GM12874 (cell line): Measurements from ENCODE around the gene FCN2.

ENCODE experiments used
- TF ChIP-seq, protein P1 (sequence below): IDR thresholded peaks from 2 replicates; pipeline ENCODE4 v1.5.1; 2011; ENCODE audit warnings: low read depth, mild to moderate bottlenecking, control low read depth, low read length, moderate library complexity; ENCODE audit not compliant: insufficient read depth

The FCN2 gene

DNA sequence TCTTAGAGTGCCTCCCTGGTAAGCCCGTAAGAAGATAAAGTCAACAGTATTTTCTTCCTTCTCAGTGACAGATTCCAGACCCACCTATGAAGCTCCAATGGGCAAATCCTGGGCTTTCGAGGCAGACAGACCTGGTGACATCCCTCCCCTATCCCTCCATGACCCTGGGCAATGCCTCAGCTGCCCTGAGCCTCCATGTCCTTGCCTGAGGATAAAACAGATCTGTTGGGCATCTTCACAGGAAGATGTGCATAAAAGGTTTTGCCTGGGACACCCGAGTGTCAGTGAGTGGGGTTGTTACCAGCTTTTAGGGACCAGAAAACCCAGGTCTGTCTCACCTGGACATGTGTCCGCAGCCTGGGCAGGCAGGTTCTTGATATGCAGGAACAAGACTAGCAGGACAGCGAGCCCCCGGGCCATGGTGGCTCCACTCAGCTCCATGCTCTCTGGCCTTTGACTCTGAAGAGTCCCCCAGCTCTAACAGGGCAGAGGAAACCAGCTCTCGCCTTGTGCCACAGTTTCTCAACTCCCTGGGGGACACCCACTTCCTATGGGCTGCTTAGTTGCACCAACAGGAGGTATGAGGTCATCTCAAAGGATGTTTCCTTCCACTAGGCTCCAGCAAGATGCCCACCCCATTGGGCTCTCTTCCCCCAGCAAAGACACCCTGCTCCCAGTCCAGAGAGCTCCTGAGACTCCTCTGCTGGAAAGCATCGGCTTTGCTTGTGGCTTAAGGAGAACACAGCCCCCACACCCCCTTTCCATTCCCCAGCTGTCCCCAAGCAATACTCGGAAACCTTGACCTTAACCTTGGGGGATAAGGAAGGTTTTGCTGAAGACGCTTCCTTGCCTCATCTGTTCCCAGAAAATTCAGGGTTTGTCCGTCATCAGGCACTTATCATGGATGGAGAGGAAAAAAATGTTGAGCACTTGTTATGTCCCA, 37.1 kb downstream of the FCN2 start, which contains the start of gene FCN1:
Gene FCN1 (minus strand): TSS at position 482 of the 943 bp plus-strand sequence. CDS start 41 bp downstream, at position 441.
- TF ChIP-seq, protein P1, sequence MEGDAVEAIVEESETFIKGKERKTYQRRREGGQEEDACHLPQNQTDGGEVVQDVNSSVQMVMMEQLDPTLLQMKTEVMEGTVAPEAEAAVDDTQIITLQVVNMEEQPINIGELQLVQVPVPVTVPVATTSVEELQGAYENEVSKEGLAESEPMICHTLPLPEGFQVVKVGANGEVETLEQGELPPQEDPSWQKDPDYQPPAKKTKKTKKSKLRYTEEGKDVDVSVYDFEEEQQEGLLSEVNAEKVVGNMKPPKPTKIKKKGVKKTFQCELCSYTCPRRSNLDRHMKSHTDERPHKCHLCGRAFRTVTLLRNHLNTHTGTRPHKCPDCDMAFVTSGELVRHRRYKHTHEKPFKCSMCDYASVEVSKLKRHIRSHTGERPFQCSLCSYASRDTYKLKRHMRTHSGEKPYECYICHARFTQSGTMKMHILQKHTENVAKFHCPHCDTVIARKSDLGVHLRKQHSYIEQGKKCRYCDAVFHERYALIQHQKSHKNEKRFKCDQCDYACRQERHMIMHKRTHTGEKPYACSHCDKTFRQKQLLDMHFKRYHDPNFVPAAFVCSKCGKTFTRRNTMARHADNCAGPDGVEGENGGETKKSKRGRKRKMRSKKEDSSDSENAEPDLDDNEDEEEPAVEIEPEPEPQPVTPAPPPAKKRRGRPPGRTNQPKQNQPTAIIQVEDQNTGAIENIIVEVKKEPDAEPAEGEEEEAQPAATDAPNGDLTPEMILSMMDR, result no peak

DNA sequence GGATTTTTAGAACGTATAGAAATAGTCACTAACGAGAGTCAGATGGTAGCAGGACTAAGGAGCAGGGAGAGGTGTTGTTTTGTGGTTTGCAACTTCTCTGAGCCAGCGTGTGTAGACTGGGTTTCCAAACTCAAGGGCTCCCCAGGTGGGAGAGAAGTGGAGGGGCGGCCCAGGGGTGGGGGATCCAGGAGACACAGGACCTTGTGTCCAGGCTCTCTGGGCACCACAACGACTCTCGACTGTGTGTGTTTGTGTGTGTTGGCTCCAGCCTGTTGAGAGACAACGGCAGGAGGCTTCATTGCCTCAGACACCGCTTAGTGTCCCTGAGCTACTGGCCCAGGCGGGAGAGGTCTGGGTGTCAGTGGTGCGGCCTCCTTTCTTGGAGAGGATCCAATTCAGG, 38.0 kb downstream of the FCN2 start:
- TF ChIP-seq, protein P1, result no peak

GRCh38 chr9:134919303-134919702, 38.7 kb downstream of the FCN2 start:
- TF ChIP-seq, protein P1, result no peak

GRCh38 chr9:134922066-134922931, 41.7 kb downstream of the FCN2 start:
- TF ChIP-seq, protein P1, result no peak

DNA sequence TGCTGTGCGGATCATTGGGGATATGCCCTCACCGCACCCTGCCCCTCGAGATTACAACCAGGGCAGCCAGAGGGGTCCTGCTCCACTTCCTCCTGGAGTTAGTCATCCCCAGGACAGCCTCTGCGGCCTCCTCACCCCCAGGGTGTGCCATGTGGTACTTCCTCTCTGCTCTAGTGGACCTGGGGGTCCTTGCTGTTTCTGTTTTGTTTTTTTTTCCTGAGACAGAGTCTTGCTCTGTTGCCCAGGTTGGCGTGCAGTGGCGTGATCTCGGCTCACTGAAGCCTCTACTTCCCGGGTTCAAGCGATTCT, 42.3 kb downstream of the FCN2 start:
- TF ChIP-seq, protein P1, result no peak

GRCh38 chr9:134923466-134923865, 42.9 kb downstream of the FCN2 start:
- TF ChIP-seq, protein P1, result no peak

DNA sequence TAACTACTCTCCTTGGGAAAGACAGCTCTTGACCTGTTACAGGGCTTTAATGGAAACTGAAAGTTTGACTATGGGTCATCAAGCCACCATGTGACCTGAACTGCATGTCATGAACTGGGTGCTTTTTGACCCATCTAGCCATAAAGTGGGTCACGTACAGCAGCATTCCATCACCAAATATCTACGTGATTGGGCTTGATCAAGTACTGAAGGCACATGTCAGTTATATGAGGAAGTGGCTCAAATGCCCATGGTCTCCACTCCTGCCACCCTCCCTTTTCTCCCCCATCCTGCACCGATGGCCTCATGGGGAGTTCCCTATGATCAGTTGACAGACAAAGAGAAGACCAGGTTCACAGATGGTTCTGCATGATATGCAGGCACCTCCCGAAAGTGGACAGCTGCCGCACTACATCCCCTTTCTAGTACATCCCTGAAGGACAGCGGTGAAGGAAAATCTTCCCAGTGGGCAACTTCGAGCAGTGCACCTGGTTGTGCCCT, 44.5 kb downstream of the FCN2 start:
- TF ChIP-seq, protein P1, result no peak
